ENCODE data around the gene USP38. TPM values are rescaled to one million over a fixed set of nuclear protein-coding genes. Genes with fewer than 3 reads are reported as not detected.

USP38 gene
- total RNA-seq, 1 donor from 2014 or later: 18.9 TPM

DNA sequence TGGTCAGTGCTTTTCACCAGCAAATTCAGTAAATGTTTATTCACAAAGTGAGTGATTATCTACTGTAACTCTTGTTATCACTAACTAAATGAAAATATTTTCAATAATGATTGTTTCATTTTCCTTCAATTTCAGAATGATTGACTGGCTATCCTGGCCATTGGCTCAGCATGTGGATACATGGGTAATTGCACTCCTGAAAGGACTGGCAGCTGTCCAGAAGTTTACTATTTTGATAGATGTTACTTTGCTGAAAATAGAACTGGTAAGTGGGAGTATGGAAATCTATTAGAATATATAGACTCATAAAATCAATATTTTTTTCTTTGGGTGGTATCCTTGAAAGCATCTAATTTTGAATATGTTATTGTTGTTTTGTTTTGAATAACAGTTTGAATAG lies 10.9 kb downstream of the USP38 start:
- Mint-ChIP-seq H3K27me3 (ENCODE audit: low read depth) (no peaks in the 10 kb centered on the region), H3K9me3 (ENCODE audit: low read depth) (no peaks in the 10 kb centered on the region), H3K4me1 (ENCODE audit: low read depth) (peaks cover 1% of the 10 kb centered on the region), H3K36me3 (ENCODE audit: low read depth) (peaks cover 38% of the 10 kb centered on the region), H3K4me3 (ENCODE audit: unreplicated experiment) (no peak overlapping the region), H3K27ac (ENCODE audit: unreplicated experiment) (no peak overlapping the region)
- no peak for DNase-seq (ENCODE audit: low spot score)
- TF ChIP-seq, protein P1, sequence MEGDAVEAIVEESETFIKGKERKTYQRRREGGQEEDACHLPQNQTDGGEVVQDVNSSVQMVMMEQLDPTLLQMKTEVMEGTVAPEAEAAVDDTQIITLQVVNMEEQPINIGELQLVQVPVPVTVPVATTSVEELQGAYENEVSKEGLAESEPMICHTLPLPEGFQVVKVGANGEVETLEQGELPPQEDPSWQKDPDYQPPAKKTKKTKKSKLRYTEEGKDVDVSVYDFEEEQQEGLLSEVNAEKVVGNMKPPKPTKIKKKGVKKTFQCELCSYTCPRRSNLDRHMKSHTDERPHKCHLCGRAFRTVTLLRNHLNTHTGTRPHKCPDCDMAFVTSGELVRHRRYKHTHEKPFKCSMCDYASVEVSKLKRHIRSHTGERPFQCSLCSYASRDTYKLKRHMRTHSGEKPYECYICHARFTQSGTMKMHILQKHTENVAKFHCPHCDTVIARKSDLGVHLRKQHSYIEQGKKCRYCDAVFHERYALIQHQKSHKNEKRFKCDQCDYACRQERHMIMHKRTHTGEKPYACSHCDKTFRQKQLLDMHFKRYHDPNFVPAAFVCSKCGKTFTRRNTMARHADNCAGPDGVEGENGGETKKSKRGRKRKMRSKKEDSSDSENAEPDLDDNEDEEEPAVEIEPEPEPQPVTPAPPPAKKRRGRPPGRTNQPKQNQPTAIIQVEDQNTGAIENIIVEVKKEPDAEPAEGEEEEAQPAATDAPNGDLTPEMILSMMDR (IDR thresholded peaks at IDR 0.05): no peak

DNA sequence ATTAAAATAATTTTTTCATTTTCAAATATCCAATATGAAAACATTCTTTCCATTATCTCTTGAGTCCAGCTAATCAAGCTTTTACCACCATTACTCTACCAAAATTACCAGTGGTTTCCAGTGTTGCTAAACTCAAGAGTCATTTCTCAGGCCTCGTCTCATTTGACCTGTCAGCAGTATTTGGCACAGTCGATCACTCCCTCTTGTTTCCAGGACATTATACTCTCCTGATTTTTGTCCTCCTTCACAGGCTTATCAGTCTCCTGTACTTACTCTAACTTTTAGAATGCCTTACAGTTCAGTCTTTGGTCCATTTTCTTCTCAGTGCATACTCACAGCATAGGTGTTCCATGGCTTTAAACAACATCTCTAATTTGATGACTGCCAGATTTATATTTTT lies 11.6 kb downstream of the USP38 start:
- Mint-ChIP-seq H3K4me3 (ENCODE audit: unreplicated experiment) (no peak overlapping the region), H3K27me3 (ENCODE audit: low read depth) (no peaks in the 10 kb centered on the region), H3K4me1 (ENCODE audit: low read depth) (no peaks in the 10 kb centered on the region), H3K27ac (ENCODE audit: unreplicated experiment) (no peak overlapping the region), H3K9me3 (ENCODE audit: low read depth) (no peaks in the 10 kb centered on the region), H3K36me3 (ENCODE audit: low read depth) (peaks cover 37% of the 10 kb centered on the region)
- TF ChIP-seq, protein P1 (IDR thresholded peaks at IDR 0.05): no peak
- DNase-seq (ENCODE audit: low spot score): no peak

DNA sequence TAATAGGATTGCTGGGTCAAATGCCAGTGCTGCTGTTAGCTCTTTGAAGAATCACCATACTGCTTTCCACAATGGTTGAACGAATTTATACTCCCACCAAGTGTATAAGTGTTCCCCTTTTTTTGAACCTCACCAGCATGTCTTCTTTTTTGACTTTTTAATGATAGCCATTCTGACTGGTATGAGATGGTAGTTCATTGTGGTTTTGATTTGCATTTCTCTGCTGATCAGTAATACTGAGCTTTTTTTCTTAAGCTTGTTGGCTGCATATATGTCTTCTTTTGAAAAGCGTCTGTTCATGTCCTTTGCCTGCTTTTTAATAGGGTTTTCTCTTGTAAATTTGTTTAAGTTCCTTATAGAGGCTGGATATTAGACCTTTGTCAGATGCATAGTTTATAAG lies 14.8 kb downstream of the USP38 start:
- Mint-ChIP-seq H3K4me1 (ENCODE audit: low read depth) (no peaks in the 10 kb centered on the region), H3K36me3 (ENCODE audit: low read depth) (peaks cover 35% of the 10 kb centered on the region), H3K4me3 (ENCODE audit: unreplicated experiment) (no peak overlapping the region), H3K9me3 (ENCODE audit: low read depth) (no peaks in the 10 kb centered on the region), H3K27ac (ENCODE audit: unreplicated experiment) (no peak overlapping the region), H3K27me3 (ENCODE audit: low read depth) (no peaks in the 10 kb centered on the region)
- no peak for DNase-seq (ENCODE audit: low spot score)
- TF ChIP-seq, protein P1 (IDR thresholded peaks at IDR 0.05): no peak

GRCh38 chr4:143202824-143203223 lies 18.1 kb downstream of the USP38 start:
- DNase-seq (ENCODE audit: low spot score): no peak
- Mint-ChIP-seq H3K4me3 (ENCODE audit: unreplicated experiment) (no peak overlapping the region), H3K27me3 (ENCODE audit: low read depth) (no peaks in the 10 kb centered on the region), H3K4me1 (ENCODE audit: low read depth) (peaks cover 11% of the 10 kb centered on the region), H3K9me3 (ENCODE audit: low read depth) (no peaks in the 10 kb centered on the region), H3K36me3 (ENCODE audit: low read depth) (peaks cover 32% of the 10 kb centered on the region), H3K27ac (ENCODE audit: unreplicated experiment) (peak overlapping the region; percentile 42)
- TF ChIP-seq, protein P1 (IDR thresholded peaks at IDR 0.05): peak; percentile 87

DNA sequence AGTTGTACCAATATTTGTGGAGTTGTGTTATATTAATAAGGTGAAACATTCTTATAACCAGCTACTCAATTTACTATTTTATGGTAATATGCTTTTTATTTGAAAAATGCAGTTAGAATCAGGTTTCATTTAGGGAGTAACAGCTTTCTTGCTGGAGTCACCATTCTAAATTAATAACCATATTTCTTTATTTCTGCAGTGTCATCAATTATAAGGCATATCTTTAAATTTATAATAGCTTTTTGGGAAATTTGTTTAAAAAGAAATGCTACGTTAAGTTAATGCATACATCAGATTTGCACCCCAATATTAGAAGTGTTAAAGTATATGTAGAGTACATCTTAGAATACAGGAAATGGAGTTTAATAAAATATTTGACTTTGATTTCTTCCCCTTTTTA lies 18.9 kb downstream of the USP38 start:
- H3K4me1 Mint-ChIP-seq (ENCODE audit: low read depth): peaks cover 11% of the 10 kb centered on the region
- H3K9me3 Mint-ChIP-seq (ENCODE audit: low read depth): no peaks in the 10 kb centered on the region
- H3K27ac Mint-ChIP-seq (ENCODE audit: unreplicated experiment): no peak overlapping the region
- H3K36me3 Mint-ChIP-seq (ENCODE audit: low read depth): peaks cover 27% of the 10 kb centered on the region
- H3K27me3 Mint-ChIP-seq (ENCODE audit: low read depth): no peaks in the 10 kb centered on the region
- no peak overlapping the region for H3K4me3 Mint-ChIP-seq (ENCODE audit: unreplicated experiment)
- TF ChIP-seq, protein P1 (IDR thresholded peaks at IDR 0.05): no peak
- no peak for DNase-seq (ENCODE audit: low spot score)
